CD4-positive, alpha-beta T cell treated with Interleukin-15 for 1 hour (primary cell): Measurements from ENCODE around the gene OPN5.

Source experiments
- DNase-seq: peaks from one replicate; pipeline ENCODE4 v3.0.0-alpha.2; 2020

The OPN5 gene

GRCh38 chr6:47875593-47875992, 93.8 kb downstream of the OPN5 start:
- DNase-seq, result no peak
